Testis (tissue), 3 donors: ENCODE data around the gene RNF167. TPM values are rescaled to one million over a fixed set of nuclear protein-coding genes. Genes with fewer than 3 reads are reported as not detected.
A peak's percentile ranks its signal among the peaks of the same experiment; 100 is the strongest.

ENCODE experiments used
- DNase-seq: peaks from one replicate; pipeline ENCODE4 v3.0.0-alpha.2; 2019
- H3K27ac ChIP-seq, 2 donors: fragments of 200-600 bp; sonication (generic); one replicate each; pipeline ENCODE4 v1.5.1; 2019
- H3K27me3 ChIP-seq: fragments of 200-600 bp; sonication (generic); one replicate; pipeline ENCODE4 v1.5.1; 2019
- H3K36me3 ChIP-seq: fragments of 200-600 bp; sonication (generic); one replicate; pipeline ENCODE4 v1.5.1; 2017; ENCODE audit warnings: low read depth; ENCODE audit errors: missing control alignments
- H3K4me1 ChIP-seq: fragments of 200-600 bp; sonication (generic); one replicate; pipeline ENCODE4 v1.5.1; 2019
- H3K4me3 ChIP-seq, 2 donors: fragments of 200-600 bp; sonication (generic); one replicate each; pipeline ENCODE4 v1.5.1; 2017 to 2019
- H3K9me3 ChIP-seq: fragments of 200-600 bp; sonication (generic); one replicate; pipeline ENCODE4 v1.5.1; 2017
- CTCF ChIP-seq, 3 experiments: fragments of 450-650 bp in 2 of 3; fragments of 200-600 bp in 1 of 3; sonication (generic) in 1 of 3; IDR thresholded peaks; one replicate each; pipeline ENCODE4 v1.5.1; 2016 to 2019; ENCODE audit warnings: antibody characterized with exemption in 3 of 3, mild to moderate bottlenecking in 2 of 3, moderate library complexity in 1 of 3
- POLR2A ChIP-seq: fragments of 450-650 bp; IDR thresholded peaks from one replicate; pipeline ENCODE4 v1.6.1; 2017; ENCODE audit warnings: antibody characterized with exemption, mild to moderate bottlenecking, moderate library complexity
- WGBS, 2 donors: methylation state at CpG; one replicate each; pipeline ENCODE4 v1.1.5; 2018; 5-methylcytosine and 5-hydroxymethylcytosine counted together
- intact Hi-C: fragments of 100-400 bp; cut with DNase I; formaldehyde crosslinking; loops from one replicate; pipeline ENCODE4 v1.15.1; 2023; ENCODE audit warnings: low total_unique reads
- microRNA-seq, 2 donors: library from miRNA; unstranded; fragments of <30 nt; microRNA quantifications; one replicate each; pipeline ENCODE4, GENCODE V29; 2016; ENCODE audit warnings: borderline number of aligned reads in 2 of 2, borderline replicate concordance in 1 of 2
- polyA plus RNA-seq: library from polyadenylated mRNA; stranded (reverse); fragments of 350-450 nt; fragmentation: Illumina TruSeq; extraction: RNeasy Lipid Tissue Mini Kit (QIAGEN cat#74804); gene quantifications from one replicate; pipeline ENCODE4 v1.2.3, GENCODE V29; 2014; ENCODE audit warnings: low read depth, low replicate concordance; ENCODE audit not compliant: insufficient read depth
- small RNA-seq, 2 donors: library from RNA; depleted of rRNA; stranded (forward); fragments of <200 nt; gene quantifications; one replicate each; pipeline ENCODE3, GENCODE V24; 2016
- total RNA-seq, 2 donors: library from RNA; depleted of rRNA; stranded (reverse); fragments of >200 nt; gene quantifications; one replicate each; pipeline ENCODE4 v1.2.3, GENCODE V29; 2016

The RNF167 gene
- total and polyA plus RNA-seq, 3 donors from 2014 or later = 110 to 211 (median 111) TPM

GRCh38 chr17:4986951-4987766 is 47.1 kb downstream of the RNF167 start, which contains the start of gene CAMTA2:
TSS of gene CAMTA2 (minus strand) at chr17:4987675. CDS start at chr17:4986222, 1,453 bp downstream.
- WGBS, 2 donors = 0 to 1% methylated on average over 28 to 66 of the region's 78 CpGs
- peak; percentile 94 for DNase-seq
- H3K4me1 ChIP-seq = peaks cover 20% of the 10 kb centered on the region
- no peaks in the 10 kb centered on the region for H3K9me3 ChIP-seq
- no peaks in the 10 kb centered on the region for H3K36me3 ChIP-seq
- peak within 1 kb of the TSS; percentile 91 to 96 for H3K27ac ChIP-seq
- no peaks in the 10 kb centered on the region for H3K27me3 ChIP-seq
- TF ChIP-seq CTCF (IDR thresholded peaks at IDR 0.05) (peak; percentile 49 to 70 (median 67)), POLR2A (peak; percentile 45)
- H3K4me3 ChIP-seq = peak within 1 kb of the TSS; percentile 79 to 84
- intact Hi-C loops = no loop called here

GRCh38 chr17:4987767-4988567 is 47.9 kb downstream of the RNF167 start:
- no peaks in the 10 kb centered on the region for H3K9me3 ChIP-seq
- H3K4me3 ChIP-seq = peak overlapping the region; percentile 79 to 84
- H3K36me3 ChIP-seq = no peaks in the 10 kb centered on the region
- H3K27ac ChIP-seq = peak overlapping the region; percentile 91 to 96
- no peaks in the 10 kb centered on the region for H3K27me3 ChIP-seq
- no peak for DNase-seq
- 1 to 4% methylated on average over 15 to 30 of the region's 30 CpGs for WGBS, 2 donors
- H3K4me1 ChIP-seq = peaks cover 20% of the 10 kb centered on the region
- no peak for TF ChIP-seq CTCF (IDR thresholded peaks at IDR 0.05)
- no peak for TF ChIP-seq POLR2A
- intact Hi-C loops = no loop called here

- no peak overlapping the region for H3K4me3 ChIP-seq
- TF ChIP-seq CTCF (IDR thresholded peaks at IDR 0.05) (no peak), POLR2A (no peak)
These were observed 54.1 kb downstream of the RNF167 start for GRCh38 chr17:4994081-4994595.

More at GRCh38 chr17:4994081-4994595, 54.1 kb downstream of the RNF167 start:
- WGBS, 2 donors = 87 to 89% methylated on average over 6 of the region's 6 CpGs
- no peak overlapping the region for H3K27ac ChIP-seq
- intact Hi-C loops = no loop called here
- H3K4me1 ChIP-seq = peaks cover 8% of the 10 kb centered on the region
- no peaks in the 10 kb centered on the region for H3K27me3 ChIP-seq
- no peak for DNase-seq
- no peaks in the 10 kb centered on the region for H3K36me3 ChIP-seq
- H3K9me3 ChIP-seq = no peaks in the 10 kb centered on the region

Small RNA genes lying within 50 kb of the gene (microRNA-seq; reads per million reads assigned to microRNA genes)
- gene MIR6864 = 0 reads per million in 2 donors
- 0 reads per million in 2 donors for gene MIR6865

Small RNA genes lying within 50 kb of the gene (small RNA-seq; reads per million reads assigned to genes)
- gene MIR6864 (0 reads per million in 2 donors), gene MIR6865 (0 reads per million in 2 donors)

Other genes with a start within 250 kb of the RNF167 start
- gene PELP1, start 236.1 kb upstream of the RNF167 start, total RNA-seq = 10 to 100 TPM; 88.0 to 88.1 TPM
- gene PELP1, start 236.1 kb upstream of the RNF167 start, polyA plus RNA-seq = 74.4 TPM
- gene ARRB2, start 229.6 kb upstream of the RNF167 start, total RNA-seq = 10 to 100 TPM; 13.5 to 19.5 TPM
- gene ARRB2, start 229.6 kb upstream of the RNF167 start, polyA plus RNA-seq = 23.0 TPM
- gene MED11, start 208.8 kb upstream of the RNF167 start, total RNA-seq = 10 to 100 TPM; 28.7 to 33.7 TPM
- gene MED11, start 208.8 kb upstream of the RNF167 start, polyA plus RNA-seq = 24.6 TPM
- gene ZMYND15, start 200.4 kb upstream of the RNF167 start, total RNA-seq = 10 to 100 TPM; 23.7 to 25.2 TPM
- 78.7 TPM for gene ZMYND15, start 200.4 kb upstream of the RNF167 start, polyA plus RNA-seq
- gene CXCL16, start 200.3 kb upstream of the RNF167 start, total RNA-seq = 100 to 1,000 TPM in 1 of 2 donors, 10 to 100 TPM in 1; 53.0 to 172 TPM
- 201 TPM for gene CXCL16, start 200.3 kb upstream of the RNF167 start, polyA plus RNA-seq
- gene TM4SF5, start 168.4 kb upstream of the RNF167 start, total RNA-seq = 1 to 10 TPM in 1 of 2 donors, not detected in 1; 1.5 TPM
- not detected for gene TM4SF5, start 168.4 kb upstream of the RNF167 start, polyA plus RNA-seq
- gene VMO1, start 153.9 kb upstream of the RNF167 start, total RNA-seq = 1 to 10 TPM in 1 of 2 donors, under 1 TPM in 1; 0.62 to 1.3 TPM
- 0.98 TPM for gene VMO1, start 153.9 kb upstream of the RNF167 start, polyA plus RNA-seq
- gene GLTPD2, start 151.3 kb upstream of the RNF167 start, total RNA-seq = not detected
- gene GLTPD2, start 151.3 kb upstream of the RNF167 start, polyA plus RNA-seq = not detected
- gene PSMB6, start 144.1 kb upstream of the RNF167 start, total RNA-seq = 100 to 1,000 TPM; 101 to 138 TPM
- gene PSMB6, start 144.1 kb upstream of the RNF167 start, polyA plus RNA-seq = 191 TPM
- 10 to 100 TPM; 17.5 to 31.2 TPM for gene PLD2, start 133.1 kb upstream of the RNF167 start, total RNA-seq
- 11.0 TPM for gene PLD2, start 133.1 kb upstream of the RNF167 start, polyA plus RNA-seq
- gene MINK1, start 106.9 kb upstream of the RNF167 start, total RNA-seq = 100 to 1,000 TPM; 135 to 142 TPM
- 77.4 TPM for gene MINK1, start 106.9 kb upstream of the RNF167 start, polyA plus RNA-seq
- 1 to 10 TPM; 2.8 to 4.1 TPM for gene C17orf107, start 40.7 kb upstream of the RNF167 start, total RNA-seq
- gene C17orf107, start 40.7 kb upstream of the RNF167 start, polyA plus RNA-seq = 1.5 TPM
- gene CHRNE, start 37.2 kb upstream of the RNF167 start, total RNA-seq = 1 to 10 TPM; 1.4 to 2.6 TPM
- gene CHRNE, start 37.2 kb upstream of the RNF167 start, polyA plus RNA-seq = 1.4 TPM
- under 1 TPM; 0.12 to 0.47 TPM for gene GP1BA, start 8.0 kb upstream of the RNF167 start, total RNA-seq
- 0.88 TPM for gene GP1BA, start 8.0 kb upstream of the RNF167 start, polyA plus RNA-seq
- 10 to 100 TPM; 23.7 to 25.9 TPM for gene SLC25A11, start 222 bp upstream of the RNF167 start, total RNA-seq
- gene SLC25A11, start 222 bp upstream of the RNF167 start, polyA plus RNA-seq = 24.3 TPM
- 100 to 1,000 TPM; 257 to 349 TPM for gene PFN1, start 8.3 kb downstream of the RNF167 start, total RNA-seq
- 244 TPM for gene PFN1, start 8.3 kb downstream of the RNF167 start, polyA plus RNA-seq
- gene ENO3, start 10.9 kb downstream of the RNF167 start, total RNA-seq = 10 to 100 TPM; 16.4 to 17.2 TPM
- gene ENO3, start 10.9 kb downstream of the RNF167 start, polyA plus RNA-seq = 29.9 TPM
- gene SPAG7, start 27.5 kb downstream of the RNF167 start, total RNA-seq = 10 to 100 TPM; 54.9 to 66.1 TPM
- 79.5 TPM for gene SPAG7, start 27.5 kb downstream of the RNF167 start, polyA plus RNA-seq
- gene CAMTA2, start 47.4 kb downstream of the RNF167 start, total RNA-seq = 10 to 100 TPM; 22.4 to 51.3 TPM
- gene CAMTA2, start 47.4 kb downstream of the RNF167 start, polyA plus RNA-seq = 59.3 TPM
- gene INCA1, start 57.3 kb downstream of the RNF167 start, total RNA-seq = 10 to 100 TPM; 32.6 to 53.0 TPM
- gene INCA1, start 57.3 kb downstream of the RNF167 start, polyA plus RNA-seq = 64.4 TPM
- gene KIF1C, start 57.7 kb downstream of the RNF167 start, total RNA-seq = 10 to 100 TPM; 51.1 to 54.1 TPM
- 79.9 TPM for gene KIF1C, start 57.7 kb downstream of the RNF167 start, polyA plus RNA-seq
- gene SLC52A1, start 95.2 kb downstream of the RNF167 start, total RNA-seq = 1 to 10 TPM in 1 of 2 donors, under 1 TPM in 1; 0.99 to 1.7 TPM
- gene SLC52A1, start 95.2 kb downstream of the RNF167 start, polyA plus RNA-seq = 0.50 TPM
- gene ZFP3, start 138.2 kb downstream of the RNF167 start, total RNA-seq = 1 to 10 TPM; 6.4 to 7.2 TPM
- gene ZFP3, start 138.2 kb downstream of the RNF167 start, polyA plus RNA-seq = 4.6 TPM
- gene ZNF232, start 171.6 kb downstream of the RNF167 start, total RNA-seq = 10 to 100 TPM in 1 of 2 donors, 1 to 10 TPM in 1; 8.6 to 21.7 TPM
- 14.4 TPM for gene ZNF232, start 171.6 kb downstream of the RNF167 start, polyA plus RNA-seq
- 10 to 100 TPM; 25.1 to 50.4 TPM for gene USP6, start 175.8 kb downstream of the RNF167 start, total RNA-seq
- gene USP6, start 175.8 kb downstream of the RNF167 start, polyA plus RNA-seq = 19.3 TPM